H9 (cell line): ENCODE data around the gene FCRL5. TPM values are rescaled to one million over a fixed set of nuclear protein-coding genes. Genes with fewer than 3 reads are reported as not detected.

ENCODE experiments used
- DNase-seq: peaks from one replicate; pipeline ENCODE4 v3.0.0-alpha.2; 2017
- H2AFZ ChIP-seq: one replicate; pipeline ENCODE4 v1.6.1; 2013; ENCODE audit warnings: mild to moderate bottlenecking, low read length, control low read depth, moderate library complexity
- H2AK5ac ChIP-seq: 2 replicates; pipeline ENCODE4 v1.6.1; 2013; ENCODE audit warnings: low read length, control low read depth, mixed read lengths; ENCODE audit not compliant: insufficient read length
- H2BK120ac ChIP-seq: one replicate; pipeline ENCODE4 v1.6.1; 2013; ENCODE audit warnings: low read depth, mild to moderate bottlenecking, low read length, control low read depth, inconsistent platforms; ENCODE audit not compliant: poor library complexity, severe bottlenecking
- H2BK12ac ChIP-seq: 2 replicates; pipeline ENCODE4 v1.6.1; 2013; ENCODE audit warnings: low read length, control low read depth, mixed read lengths, low read depth; ENCODE audit not compliant: insufficient read length
- H2BK15ac ChIP-seq: 2 replicates; pipeline ENCODE4 v1.6.1; 2013; ENCODE audit warnings: low read depth, low read length, control low read depth
- H2BK20ac ChIP-seq: one replicate; pipeline ENCODE4 v1.6.1; 2013; ENCODE audit warnings: low read depth, mild to moderate bottlenecking, low read length, control low read depth, inconsistent platforms; ENCODE audit not compliant: poor library complexity, severe bottlenecking
- H2BK5ac ChIP-seq: 2 replicates; pipeline ENCODE4 v1.6.1; 2013; ENCODE audit warnings: low read length, control low read depth, mixed read lengths; ENCODE audit not compliant: insufficient read length
- H3K14ac ChIP-seq: 2 replicates; pipeline ENCODE4 v1.6.1; 2013; ENCODE audit warnings: low read length, control low read depth; ENCODE audit not compliant: insufficient read depth
- H3K18ac ChIP-seq: 2 replicates; pipeline ENCODE4 v1.6.1; 2013; ENCODE audit warnings: low read depth, mild to moderate bottlenecking, mixed read lengths, low read length, control low read depth; ENCODE audit not compliant: insufficient read length
- H3K23ac ChIP-seq: 2 replicates; pipeline ENCODE4 v1.6.1; 2013; ENCODE audit warnings: low read length, control low read depth, mixed read lengths, low read depth; ENCODE audit not compliant: insufficient read length
- H3K23me2 ChIP-seq: 2 replicates; pipeline ENCODE4 v1.6.1; 2013; ENCODE audit warnings: low read depth, mild to moderate bottlenecking, mixed read lengths, low read length, control low read depth; ENCODE audit not compliant: insufficient read length, poor library complexity, severe bottlenecking
- H3K27ac ChIP-seq: 2 replicates; pipeline ENCODE4 v1.5.1; 2013; ENCODE audit warnings: low read length, control low read depth, mixed read lengths, low read depth; ENCODE audit not compliant: insufficient read length
- H3K27me3 ChIP-seq: 2 replicates; pipeline ENCODE4 v1.6.1; 2013; ENCODE audit warnings: low read length, control low read depth, inconsistent platforms; ENCODE audit not compliant: insufficient read depth
- H3K4ac ChIP-seq: 2 replicates; pipeline ENCODE4 v1.6.1; 2013; ENCODE audit warnings: low read depth, mild to moderate bottlenecking, control low read depth, inconsistent platforms, low read length, moderate library complexity
- H3K4me1 ChIP-seq: 2 replicates; pipeline ENCODE4 v1.6.1; 2013; ENCODE audit warnings: low read length, control low read depth, inconsistent platforms; ENCODE audit not compliant: insufficient read depth
- H3K4me2 ChIP-seq: 2 replicates; pipeline ENCODE4 v1.6.1; 2013; ENCODE audit warnings: low read length, control low read depth, mixed read lengths; ENCODE audit not compliant: insufficient read length, insufficient read depth
- H3K56ac ChIP-seq: 2 replicates; pipeline ENCODE4 v1.6.1; 2013; ENCODE audit warnings: low read depth, mild to moderate bottlenecking, mixed read lengths, low read length, control low read depth; ENCODE audit not compliant: insufficient read length
- H3K79me1 ChIP-seq: 2 replicates; pipeline ENCODE4 v1.6.1; 2013; ENCODE audit warnings: low read depth, mild to moderate bottlenecking, moderate library complexity, low read length, control low read depth, inconsistent platforms; ENCODE audit not compliant: insufficient read depth, poor library complexity, severe bottlenecking
- H3K79me2 ChIP-seq: 2 replicates; pipeline ENCODE4 v1.6.1; 2013; ENCODE audit warnings: low read length, control low read depth, inconsistent platforms; ENCODE audit not compliant: insufficient read depth
- H3K9ac ChIP-seq: 2 replicates; pipeline ENCODE4 v1.6.1; 2013; ENCODE audit warnings: low read length, control low read depth, mixed read lengths; ENCODE audit not compliant: insufficient read length; ENCODE audit errors: extremely low read depth
- H3K9me3 ChIP-seq: one replicate; pipeline ENCODE4 v1.6.1; 2013; ENCODE audit warnings: low read depth, low read length, inconsistent platforms; ENCODE audit not compliant: control insufficient read depth
- H3T11ph ChIP-seq: one replicate; pipeline ENCODE4 v1.6.1; 2013; ENCODE audit warnings: mild to moderate bottlenecking, low read length, control low read depth, inconsistent platforms
- H4K20me1 ChIP-seq: one replicate; pipeline ENCODE4 v1.6.1; 2013; ENCODE audit not compliant: control insufficient read depth, insufficient read length, insufficient read depth
- H4K5ac ChIP-seq: 2 replicates; pipeline ENCODE4 v1.6.1; 2013; ENCODE audit warnings: low read depth, mild to moderate bottlenecking, mixed read lengths, low read length, control low read depth; ENCODE audit not compliant: insufficient read length
- H4K8ac ChIP-seq: replicated peaks from 2 replicates; pipeline ENCODE4 v1.6.1; 2013; ENCODE audit warnings: low read length, control low read depth, mixed read lengths, low read depth; ENCODE audit not compliant: insufficient read length
- H4K91ac ChIP-seq: 2 replicates; pipeline ENCODE4 v1.6.1; 2013; ENCODE audit warnings: low read depth, mild to moderate bottlenecking, moderate library complexity, mixed read lengths, low read length, control low read depth; ENCODE audit not compliant: insufficient read length
- H3K27ac Mint-ChIP-seq, 3 experiments: 2 replicates in 2 of 3; 3 replicates in 1 of 3; pipeline ENCODE4 v1.8.0; 2020 to 2021; ENCODE audit warnings: mixed read lengths in 3 of 3, mild to moderate bottlenecking in 1 of 3, moderate library complexity in 1 of 3
- H3K27me3 Mint-ChIP-seq: 2 replicates; pipeline ENCODE4 v1.8.0; 2021; ENCODE audit warnings: low read depth, mild to moderate bottlenecking, moderate library complexity, mixed read lengths
- H3K36me3 Mint-ChIP-seq, 3 experiments: 2 replicates in 2 of 3; 3 replicates in 1 of 3; pipeline ENCODE4 v1.8.0; 2020 to 2021; ENCODE audit warnings: low read depth in 3 of 3, mixed read lengths in 3 of 3; ENCODE audit not compliant: insufficient read depth in 1 of 3
- H3K4me1 Mint-ChIP-seq, 2 experiments: 2 replicates each; pipeline ENCODE4 v1.8.0; 2020; ENCODE audit warnings: mixed read lengths in 2 of 2
- H3K4me3 Mint-ChIP-seq, 2 experiments: 2 replicates in 1 of 2; 3 replicates in 1 of 2; pipeline ENCODE4 v1.8.0; 2020 to 2021; ENCODE audit warnings: mild to moderate bottlenecking in 2 of 2, mixed read lengths in 2 of 2, moderate library complexity in 1 of 2
- H3K9me3 Mint-ChIP-seq, 2 experiments: 2 replicates in 1 of 2; 3 replicates in 1 of 2; pipeline ENCODE4 v1.8.0; 2020; ENCODE audit warnings: mild to moderate bottlenecking in 2 of 2, mixed read lengths in 2 of 2, moderate library complexity in 1 of 2
- WGBS: extraction: QIAGEN DNeasy Blood & Tissue Kit; methylation state at CpG from one replicate; pipeline ENCODE4 v1.1.7; 2013; ENCODE audit warnings: missing lambda C conversion rate, low lambda C conversion rate, mixed read lengths; ENCODE audit not compliant: insufficient read length; ENCODE audit errors: extremely low coverage; 5-methylcytosine and 5-hydroxymethylcytosine counted together
- total RNA-seq: library from RNA; stranded (reverse); gene quantifications from 2 replicates; pipeline ENCODE4 v1.2.1, GENCODE V29; 2021
- TF ChIP-seq, protein P1 (sequence below): fragments of 200-600 bp; sonication (generic); conservative IDR thresholded peaks from 3 replicates; pipeline ENCODE4 v1.8.0; 2021; ENCODE audit warnings: antibody characterized with exemption, mild to moderate bottlenecking

Gene FCRL5
- total RNA-seq, 1 experiment from 2014 or later, result 0.98 TPM

DNA sequence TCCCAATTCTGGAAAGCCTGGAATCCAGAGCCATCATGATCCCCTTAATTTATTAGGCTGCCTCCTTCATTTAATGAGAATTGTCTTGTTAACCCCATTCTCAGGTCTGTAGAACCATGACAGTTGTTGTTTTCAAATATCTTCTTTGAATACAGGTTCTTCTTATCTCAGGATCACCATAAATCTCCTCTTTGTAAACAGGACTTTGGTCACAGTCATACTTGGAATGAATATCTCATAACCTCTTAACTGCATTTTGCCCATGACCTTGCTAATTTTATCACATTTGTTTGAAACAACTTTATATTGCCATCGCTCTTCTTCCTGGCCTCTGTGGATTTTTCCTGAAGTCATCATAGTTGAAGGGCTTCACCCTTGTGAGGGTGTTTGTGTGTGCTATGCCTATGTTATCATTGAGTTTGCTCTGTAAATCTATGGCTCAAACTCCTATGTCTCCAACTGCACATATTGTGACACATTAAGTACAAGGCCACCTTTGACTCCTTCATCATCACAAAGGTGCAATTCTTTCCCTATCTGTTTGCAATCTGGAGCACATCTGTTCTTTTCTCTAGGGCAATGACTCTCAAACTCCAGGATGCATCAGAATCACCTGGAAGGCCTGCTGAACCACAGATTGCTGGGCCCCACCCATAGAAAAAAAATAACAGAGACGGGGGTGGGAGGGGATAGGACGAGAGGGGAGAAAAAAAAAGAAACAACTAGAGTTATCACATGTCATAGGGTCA is 54.2 kb downstream of the FCRL5 start:
- Histone ChIP-seq H3K27ac (no peak overlapping the region), H3K79me2 (no peaks in the 10 kb centered on the region), H3K56ac (no peak overlapping the region), H4K20me1 (no peaks in the 10 kb centered on the region), H3K27me3 (no peaks in the 10 kb centered on the region), H4K5ac (no peak overlapping the region), H2BK120ac (no peak overlapping the region), H2AFZ (no peak overlapping the region), H2BK15ac (no peak overlapping the region), H3K79me1 (no peaks in the 10 kb centered on the region), H4K91ac (no peak overlapping the region), H3K4me1 (no peaks in the 10 kb centered on the region), H3K23ac (no peak overlapping the region), H4K8ac (no peak overlapping the region), H2BK12ac (no peak overlapping the region), H3T11ph (no peak overlapping the region), H3K14ac (no peak overlapping the region), H2AK5ac (no peak overlapping the region), H3K4ac (no peak overlapping the region), H3K23me2 (no peaks in the 10 kb centered on the region), H3K18ac (no peak overlapping the region), H3K9me3 (peaks cover 7% of the 10 kb centered on the region), H3K9ac (no peak overlapping the region), H3K4me2 (no peak overlapping the region), H2BK5ac (no peak overlapping the region), H2BK20ac (no peak overlapping the region)
- H3K27me3 Mint-ChIP-seq, result no peaks in the 10 kb centered on the region; the same call in none of the 2 replicates
- TF ChIP-seq, protein P1, sequence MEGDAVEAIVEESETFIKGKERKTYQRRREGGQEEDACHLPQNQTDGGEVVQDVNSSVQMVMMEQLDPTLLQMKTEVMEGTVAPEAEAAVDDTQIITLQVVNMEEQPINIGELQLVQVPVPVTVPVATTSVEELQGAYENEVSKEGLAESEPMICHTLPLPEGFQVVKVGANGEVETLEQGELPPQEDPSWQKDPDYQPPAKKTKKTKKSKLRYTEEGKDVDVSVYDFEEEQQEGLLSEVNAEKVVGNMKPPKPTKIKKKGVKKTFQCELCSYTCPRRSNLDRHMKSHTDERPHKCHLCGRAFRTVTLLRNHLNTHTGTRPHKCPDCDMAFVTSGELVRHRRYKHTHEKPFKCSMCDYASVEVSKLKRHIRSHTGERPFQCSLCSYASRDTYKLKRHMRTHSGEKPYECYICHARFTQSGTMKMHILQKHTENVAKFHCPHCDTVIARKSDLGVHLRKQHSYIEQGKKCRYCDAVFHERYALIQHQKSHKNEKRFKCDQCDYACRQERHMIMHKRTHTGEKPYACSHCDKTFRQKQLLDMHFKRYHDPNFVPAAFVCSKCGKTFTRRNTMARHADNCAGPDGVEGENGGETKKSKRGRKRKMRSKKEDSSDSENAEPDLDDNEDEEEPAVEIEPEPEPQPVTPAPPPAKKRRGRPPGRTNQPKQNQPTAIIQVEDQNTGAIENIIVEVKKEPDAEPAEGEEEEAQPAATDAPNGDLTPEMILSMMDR, result no peak
- DNase-seq, result no peak
- peaks cover 4 to 6% of the 10 kb centered on the region in 2 experiments for H3K4me1 Mint-ChIP-seq
- no CpG with 5 or more reads among the region's 3 CpGs for WGBS
- no peak overlapping the region for H3K27ac Mint-ChIP-seq
- H3K4me3 Mint-ChIP-seq, result no peak overlapping the region
- peaks cover 0 to 5% of the 10 kb centered on the region in 2 experiments; a peak in 2 of 5 replicates for H3K9me3 Mint-ChIP-seq
- H3K36me3 Mint-ChIP-seq, result no peaks in the 10 kb centered on the region; a peak in 1 of 7 replicates
